LNCAP (cell line): ENCODE data around the gene PPP1R1B.

Experiments
- CTCF ChIP-seq: fragments of 450-650 bp; IDR thresholded peaks from 2 replicates; pipeline ENCODE4 v1.5.1; 2017; ENCODE audit warnings: mild to moderate bottlenecking

The PPP1R1B gene

GRCh38 chr17:39628655-39629493, 2.1 kb downstream of the PPP1R1B start:
- no peak for TF ChIP-seq CTCF

- no peak for TF ChIP-seq CTCF
Observed at GRCh38 chr17:39629494-39629880, 2.7 kb downstream of the PPP1R1B start.

- TF ChIP-seq CTCF, result no peak
Observed at GRCh38 chr17:39629898-39630297, 3.1 kb downstream of the PPP1R1B start.

- TF ChIP-seq CTCF, result no peak
Observed at GRCh38 chr17:39631403-39631802, 4.7 kb downstream of the PPP1R1B start.

- TF ChIP-seq CTCF, result no peak
Observed at GRCh38 chr17:39632153-39632941, 5.6 kb downstream of the PPP1R1B start.

GRCh38 chr17:39633570-39634183, 6.9 kb downstream of the PPP1R1B start:
- TF ChIP-seq CTCF, result no peak

GRCh38 chr17:39634384-39634871, 7.7 kb downstream of the PPP1R1B start:
- peak; percentile 81 for TF ChIP-seq CTCF
